OCI-LY1 (cell line): ENCODE measurements around the gene NCOR1.

ENCODE experiments used
- H2AFZ ChIP-seq: fragments of 200-600 bp; sonication (generic), shearing (Covaris generic); 2 replicates; pipeline ENCODE4 v1.6.0; 2014; ENCODE audit warnings: antibody characterized with exemption, mild to moderate bottlenecking, low read length
- H3F3A ChIP-seq: fragments of 200-600 bp; sonication (generic), shearing (Covaris generic); 2 replicates; pipeline ENCODE4 v1.6.0; 2014; ENCODE audit warnings: mild to moderate bottlenecking, antibody characterized with exemption, low read length, moderate library complexity; ENCODE audit not compliant: insufficient read depth
- H3K27ac ChIP-seq: fragments of 200-600 bp; sonication (generic); 2 replicates; pipeline ENCODE4 v1.5.1; 2014; ENCODE audit warnings: low read length, mixed run types, mild to moderate bottlenecking, low read depth; ENCODE audit not compliant: poor library complexity, severe bottlenecking
- H3K27me3 ChIP-seq: fragments of 200-600 bp; sonication (generic); 2 replicates; pipeline ENCODE4 v1.6.0; 2014; ENCODE audit warnings: antibody characterized with exemption, mild to moderate bottlenecking, low read length, moderate library complexity; ENCODE audit not compliant: insufficient read depth
- H3K36me3 ChIP-seq: fragments of 200-600 bp; sonication (generic); 2 replicates; pipeline ENCODE4 v1.6.1; 2014; ENCODE audit warnings: mild to moderate bottlenecking, antibody characterized with exemption, low read length, moderate library complexity, mixed read lengths; ENCODE audit not compliant: insufficient read depth
- H3K4me1 ChIP-seq: fragments of 200-600 bp; sonication (generic); 2 replicates; pipeline ENCODE4 v1.5.1; 2014; ENCODE audit warnings: mild to moderate bottlenecking, low read length, moderate library complexity; ENCODE audit not compliant: insufficient read depth, severe bottlenecking
- H3K4me2 ChIP-seq: fragments of 200-600 bp; sonication (generic), shearing (Covaris generic); 2 replicates; pipeline ENCODE4 v1.6.1; 2014; ENCODE audit warnings: low read length
- H3K4me3 ChIP-seq: fragments of 200-600 bp; sonication (generic); 2 replicates; pipeline ENCODE4 v1.5.1; 2014; ENCODE audit warnings: low read length, low read depth, mild to moderate bottlenecking, mixed read lengths; ENCODE audit not compliant: poor library complexity, severe bottlenecking
- H3K79me2 ChIP-seq: fragments of 200-600 bp; shearing (Covaris generic); 2 replicates; pipeline ENCODE4 v1.6.1; 2016; ENCODE audit warnings: mixed run types, low read length, mixed read lengths; ENCODE audit not compliant: insufficient read depth
- H3K9ac ChIP-seq: fragments of 200-600 bp; sonication (generic), shearing (Covaris generic); 2 replicates; pipeline ENCODE4 v1.6.1; 2014; ENCODE audit warnings: mild to moderate bottlenecking, low read length, mixed read lengths
- H3K9me2 ChIP-seq: fragments of 200-600 bp; sonication (generic), shearing (Covaris generic); 2 replicates; pipeline ENCODE4 v1.6.1; 2014; ENCODE audit warnings: low read depth, mild to moderate bottlenecking, low read length, mixed read lengths
- H3K9me3 ChIP-seq: fragments of 200-600 bp; shearing (Covaris generic); 2 replicates; pipeline ENCODE4 v1.6.1; 2014; ENCODE audit warnings: low read length, mixed read lengths
- H4K20me1 ChIP-seq: fragments of 200-600 bp; sonication (generic), shearing (Covaris generic); 2 replicates; pipeline ENCODE4 v1.6.0; 2016; ENCODE audit warnings: mild to moderate bottlenecking, low read length; ENCODE audit not compliant: insufficient read depth
- EZH2 ChIP-seq: fragments of 200-600 bp; sonication (generic), shearing (Covaris generic); IDR thresholded peaks from 2 replicates; pipeline ENCODE4 v1.8.0; 2017; ENCODE audit warnings: borderline replicate concordance, mixed run types, mild to moderate bottlenecking, antibody characterized with exemption, low read length, moderate library complexity, mixed read lengths
- TF ChIP-seq, protein P1 (sequence below): fragments of 200-600 bp; sonication (generic), shearing (Covaris generic); IDR thresholded peaks from 2 replicates; pipeline ENCODE4 v1.5.1; 2017; ENCODE audit warnings: mild to moderate bottlenecking, antibody characterized with exemption, low read length, moderate library complexity, mixed read lengths

Gene NCOR1

GRCh38 chr17:16123531-16123930, 91.8 kb downstream of the NCOR1 start:
- Histone ChIP-seq H3K4me2 (no peak overlapping the region), H3K4me3 (no peak overlapping the region), H3K27me3 (no peaks in the 10 kb centered on the region), H3K9ac (no peak overlapping the region), H3K9me2 (no peaks in the 10 kb centered on the region), H3K27ac (no peak overlapping the region), H3K79me2 (no peaks in the 10 kb centered on the region), H3K9me3 (no peaks in the 10 kb centered on the region), H4K20me1 (no peaks in the 10 kb centered on the region), H3K4me1 (no peaks in the 10 kb centered on the region), H3F3A (no peaks in the 10 kb centered on the region), H3K36me3 (peaks cover 70% of the 10 kb centered on the region), H2AFZ (no peak overlapping the region)
- no peak for TF ChIP-seq EZH2
- TF ChIP-seq, protein P1, sequence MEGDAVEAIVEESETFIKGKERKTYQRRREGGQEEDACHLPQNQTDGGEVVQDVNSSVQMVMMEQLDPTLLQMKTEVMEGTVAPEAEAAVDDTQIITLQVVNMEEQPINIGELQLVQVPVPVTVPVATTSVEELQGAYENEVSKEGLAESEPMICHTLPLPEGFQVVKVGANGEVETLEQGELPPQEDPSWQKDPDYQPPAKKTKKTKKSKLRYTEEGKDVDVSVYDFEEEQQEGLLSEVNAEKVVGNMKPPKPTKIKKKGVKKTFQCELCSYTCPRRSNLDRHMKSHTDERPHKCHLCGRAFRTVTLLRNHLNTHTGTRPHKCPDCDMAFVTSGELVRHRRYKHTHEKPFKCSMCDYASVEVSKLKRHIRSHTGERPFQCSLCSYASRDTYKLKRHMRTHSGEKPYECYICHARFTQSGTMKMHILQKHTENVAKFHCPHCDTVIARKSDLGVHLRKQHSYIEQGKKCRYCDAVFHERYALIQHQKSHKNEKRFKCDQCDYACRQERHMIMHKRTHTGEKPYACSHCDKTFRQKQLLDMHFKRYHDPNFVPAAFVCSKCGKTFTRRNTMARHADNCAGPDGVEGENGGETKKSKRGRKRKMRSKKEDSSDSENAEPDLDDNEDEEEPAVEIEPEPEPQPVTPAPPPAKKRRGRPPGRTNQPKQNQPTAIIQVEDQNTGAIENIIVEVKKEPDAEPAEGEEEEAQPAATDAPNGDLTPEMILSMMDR: no peak

GRCh38 chr17:16122697-16123434, 92.5 kb downstream of the NCOR1 start:
- H3F3A ChIP-seq: no peaks in the 10 kb centered on the region
- TF ChIP-seq, protein P1: no peak
- TF ChIP-seq EZH2: no peak
- H3K4me1 ChIP-seq: no peaks in the 10 kb centered on the region
- no peak overlapping the region for H3K9ac ChIP-seq
- H3K79me2 ChIP-seq: no peaks in the 10 kb centered on the region
- H3K9me2 ChIP-seq: no peaks in the 10 kb centered on the region
- H3K27ac ChIP-seq: no peak overlapping the region
- H3K4me2 ChIP-seq: no peak overlapping the region
- H4K20me1 ChIP-seq: no peaks in the 10 kb centered on the region
- no peaks in the 10 kb centered on the region for H3K9me3 ChIP-seq
- H2AFZ ChIP-seq: no peak overlapping the region
- no peak overlapping the region for H3K4me3 ChIP-seq
- no peaks in the 10 kb centered on the region for H3K27me3 ChIP-seq
- peaks cover 70% of the 10 kb centered on the region for H3K36me3 ChIP-seq

DNA sequence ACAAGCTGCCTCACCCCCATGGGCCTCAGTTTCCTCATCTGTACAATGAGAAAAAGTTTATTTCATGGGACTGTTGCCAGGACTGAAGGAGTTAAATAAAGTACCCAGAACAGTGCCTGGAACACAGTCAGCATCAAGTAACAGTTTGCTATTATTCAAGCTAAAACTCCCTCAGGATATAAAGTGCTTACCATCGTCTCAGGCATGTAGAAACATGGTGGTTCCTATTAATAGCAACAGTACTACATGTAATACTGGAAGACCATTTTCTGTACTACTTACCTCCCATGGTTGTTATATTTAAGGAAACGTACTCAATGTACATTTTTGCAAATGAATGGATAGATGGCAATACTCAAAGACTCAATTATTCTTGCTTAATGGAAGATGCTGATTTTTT, 93.4 kb downstream of the NCOR1 start:
- Histone ChIP-seq H4K20me1 (no peaks in the 10 kb centered on the region), H3K4me2 (no peak overlapping the region), H3K27me3 (no peaks in the 10 kb centered on the region), H3F3A (no peaks in the 10 kb centered on the region), H3K4me3 (no peak overlapping the region), H3K4me1 (no peaks in the 10 kb centered on the region), H3K27ac (no peak overlapping the region), H3K79me2 (no peaks in the 10 kb centered on the region), H3K9me3 (no peaks in the 10 kb centered on the region), H2AFZ (no peak overlapping the region), H3K9ac (no peak overlapping the region), H3K9me2 (no peaks in the 10 kb centered on the region), H3K36me3 (peaks cover 77% of the 10 kb centered on the region)
- TF ChIP-seq, protein P1: no peak
- no peak for TF ChIP-seq EZH2
